Endothelial cell (in vitro differentiated cells): ENCODE measurements around the gene SPSB1. TPM values are rescaled to one million over a fixed set of nuclear protein-coding genes. Genes with fewer than 3 reads are reported as not detected.

ENCODE experiments used
- DNase-seq: peaks from one replicate; pipeline ENCODE4 v3.0.0; 2021; ENCODE audit warnings: low spot score
- H3K27ac Mint-ChIP-seq: one replicate; pipeline ENCODE4 v1.8.0; 2021; ENCODE audit warnings: mixed read lengths, inconsistent platforms; ENCODE audit not compliant: unreplicated experiment
- H3K27me3 Mint-ChIP-seq: one replicate; pipeline ENCODE4 v1.8.0; 2021; ENCODE audit warnings: mild to moderate bottlenecking, moderate library complexity, mixed read lengths, inconsistent platforms; ENCODE audit not compliant: unreplicated experiment
- H3K36me3 Mint-ChIP-seq: one replicate; pipeline ENCODE4 v1.8.0; 2021; ENCODE audit warnings: mild to moderate bottlenecking, low read depth, mixed read lengths, inconsistent platforms; ENCODE audit not compliant: unreplicated experiment
- H3K4me1 Mint-ChIP-seq: one replicate; pipeline ENCODE4 v1.8.0; 2021; ENCODE audit warnings: mild to moderate bottlenecking, mixed read lengths, inconsistent platforms; ENCODE audit not compliant: unreplicated experiment
- H3K4me3 Mint-ChIP-seq: one replicate; pipeline ENCODE4 v1.8.0; 2021; ENCODE audit warnings: mild to moderate bottlenecking, mixed read lengths, inconsistent platforms; ENCODE audit not compliant: unreplicated experiment
- H3K9me3 Mint-ChIP-seq: one replicate; pipeline ENCODE4 v1.8.0; 2021; ENCODE audit warnings: mixed read lengths, inconsistent platforms; ENCODE audit not compliant: unreplicated experiment
- CTCF ChIP-seq: fragments of 200-600 bp; sonication (generic); IDR thresholded peaks from one replicate; pipeline ENCODE4 v1.5.0; 2021; ENCODE audit warnings: antibody characterized with exemption; ENCODE audit not compliant: unreplicated experiment
- total RNA-seq: library from RNA; stranded (reverse); fragmentation: NEBNext Ultra II Directional; extraction: Animal tissue kit (Norgen Biotek cat#: 25700); gene quantifications from one replicate; pipeline ENCODE4 v1.2.1, GENCODE V29; 2021; ENCODE audit not compliant: unreplicated experiment

The SPSB1 gene
- total RNA-seq, 1 donor from 2014 or later: 8.1 TPM

- H3K9me3 Mint-ChIP-seq: no peaks in the 10 kb centered on the region
- no peak for TF ChIP-seq CTCF
- H3K36me3 Mint-ChIP-seq: peaks cover 6% of the 10 kb centered on the region
- H3K4me3 Mint-ChIP-seq: no peak overlapping the region
- no peak for DNase-seq
- H3K4me1 Mint-ChIP-seq: peaks cover 11% of the 10 kb centered on the region
- H3K27me3 Mint-ChIP-seq: peaks cover 7% of the 10 kb centered on the region
- no peak overlapping the region for H3K27ac Mint-ChIP-seq
Observed at GRCh38 chr1:9307303-9307702, 14.6 kb downstream of the SPSB1 start.

- Mint-ChIP-seq H3K9me3 (no peaks in the 10 kb centered on the region), H3K27me3 (peaks cover 7% of the 10 kb centered on the region), H3K4me3 (no peak overlapping the region), H3K4me1 (peaks cover 5% of the 10 kb centered on the region), H3K27ac (no peak overlapping the region), H3K36me3 (peaks cover 6% of the 10 kb centered on the region)
- no peak for DNase-seq
- no peak for TF ChIP-seq CTCF
Observed at GRCh38 chr1:9308236-9308785, 15.6 kb downstream of the SPSB1 start.

GRCh38 chr1:9309080-9309479, 16.4 kb downstream of the SPSB1 start:
- Mint-ChIP-seq H3K4me3 (no peak overlapping the region), H3K27ac (no peak overlapping the region), H3K27me3 (peaks cover 9% of the 10 kb centered on the region), H3K36me3 (peaks cover 6% of the 10 kb centered on the region), H3K4me1 (peaks cover 5% of the 10 kb centered on the region), H3K9me3 (no peaks in the 10 kb centered on the region)
- TF ChIP-seq CTCF: no peak
- no peak for DNase-seq

GRCh38 chr1:9309991-9310390, 17.3 kb downstream of the SPSB1 start:
- no peaks in the 10 kb centered on the region for H3K9me3 Mint-ChIP-seq
- TF ChIP-seq CTCF: no peak
- peaks cover 5% of the 10 kb centered on the region for H3K4me1 Mint-ChIP-seq
- no peak overlapping the region for H3K4me3 Mint-ChIP-seq
- peaks cover 2% of the 10 kb centered on the region for H3K36me3 Mint-ChIP-seq
- H3K27me3 Mint-ChIP-seq: peaks cover 8% of the 10 kb centered on the region
- no peak for DNase-seq
- H3K27ac Mint-ChIP-seq: no peak overlapping the region

- Mint-ChIP-seq H3K27me3 (peaks cover 8% of the 10 kb centered on the region), H3K36me3 (no peaks in the 10 kb centered on the region), H3K4me3 (no peak overlapping the region), H3K9me3 (no peaks in the 10 kb centered on the region), H3K27ac (no peak overlapping the region), H3K4me1 (peaks cover 2% of the 10 kb centered on the region)
- no peak for DNase-seq
- TF ChIP-seq CTCF: no peak
Observed at GRCh38 chr1:9311029-9311428, 18.3 kb downstream of the SPSB1 start.
